DMS114 treated with DMSO at 0.1 percent for 48 hours (cell line): ENCODE results near the gene FOXA2.
"Not testable (repeated sequence)": the region's sequence is repeated elsewhere in the genome, so short reads cannot be mapped to it uniquely, and the experiment has no call there.

Experiments
- DNase-seq: peaks from one replicate; lab custom pipeline; 2025; ENCODE audit not compliant: unreplicated experiment; lab: John Stamatoyannopoulos, UW

The FOXA2 gene

DNA sequence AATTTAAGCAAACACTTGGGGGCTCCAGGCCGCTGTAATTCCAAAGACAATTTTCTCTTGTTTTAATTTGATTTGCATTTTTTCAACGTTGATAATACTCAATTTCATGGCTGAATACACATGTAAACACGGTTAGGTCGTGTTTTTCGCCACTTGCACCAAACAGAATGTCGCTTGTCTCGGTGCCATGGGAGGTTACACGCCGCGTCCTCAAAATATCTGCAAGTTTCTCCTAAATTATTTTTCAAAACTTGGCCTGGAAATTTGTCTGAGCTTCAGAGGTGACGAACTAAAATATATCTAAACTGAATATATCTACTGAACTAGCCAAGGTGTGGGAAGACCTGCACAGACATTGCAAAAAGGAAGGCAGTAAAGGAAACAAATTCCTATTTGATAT, 15.0 kb downstream of the FOXA2 start:
- DNase-seq, result no peak

DNA sequence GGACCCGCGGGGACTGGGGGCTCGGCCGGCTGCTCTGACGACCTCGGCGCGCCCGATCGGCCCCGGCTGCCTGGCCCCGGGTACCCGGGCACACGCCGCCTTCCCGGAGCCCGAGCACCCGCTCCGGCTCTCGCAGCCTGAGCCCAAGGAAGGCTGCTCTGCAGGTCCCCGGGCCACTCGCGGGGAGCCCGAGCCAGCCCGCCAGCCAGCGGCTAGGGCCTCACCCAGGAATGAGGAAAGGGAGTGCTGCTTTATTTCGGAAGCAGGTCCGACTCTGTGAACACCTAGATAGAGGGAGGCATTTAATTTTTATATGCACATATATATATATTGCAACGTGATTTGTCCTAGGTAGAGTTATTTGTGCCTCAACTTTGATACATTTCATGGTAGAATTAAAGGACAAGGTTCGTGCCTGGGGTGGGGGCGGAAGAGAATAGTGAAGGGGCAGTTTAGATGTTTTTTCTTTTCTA, 15.5 kb downstream of the FOXA2 start:
- DNase-seq, result no peak

DNA sequence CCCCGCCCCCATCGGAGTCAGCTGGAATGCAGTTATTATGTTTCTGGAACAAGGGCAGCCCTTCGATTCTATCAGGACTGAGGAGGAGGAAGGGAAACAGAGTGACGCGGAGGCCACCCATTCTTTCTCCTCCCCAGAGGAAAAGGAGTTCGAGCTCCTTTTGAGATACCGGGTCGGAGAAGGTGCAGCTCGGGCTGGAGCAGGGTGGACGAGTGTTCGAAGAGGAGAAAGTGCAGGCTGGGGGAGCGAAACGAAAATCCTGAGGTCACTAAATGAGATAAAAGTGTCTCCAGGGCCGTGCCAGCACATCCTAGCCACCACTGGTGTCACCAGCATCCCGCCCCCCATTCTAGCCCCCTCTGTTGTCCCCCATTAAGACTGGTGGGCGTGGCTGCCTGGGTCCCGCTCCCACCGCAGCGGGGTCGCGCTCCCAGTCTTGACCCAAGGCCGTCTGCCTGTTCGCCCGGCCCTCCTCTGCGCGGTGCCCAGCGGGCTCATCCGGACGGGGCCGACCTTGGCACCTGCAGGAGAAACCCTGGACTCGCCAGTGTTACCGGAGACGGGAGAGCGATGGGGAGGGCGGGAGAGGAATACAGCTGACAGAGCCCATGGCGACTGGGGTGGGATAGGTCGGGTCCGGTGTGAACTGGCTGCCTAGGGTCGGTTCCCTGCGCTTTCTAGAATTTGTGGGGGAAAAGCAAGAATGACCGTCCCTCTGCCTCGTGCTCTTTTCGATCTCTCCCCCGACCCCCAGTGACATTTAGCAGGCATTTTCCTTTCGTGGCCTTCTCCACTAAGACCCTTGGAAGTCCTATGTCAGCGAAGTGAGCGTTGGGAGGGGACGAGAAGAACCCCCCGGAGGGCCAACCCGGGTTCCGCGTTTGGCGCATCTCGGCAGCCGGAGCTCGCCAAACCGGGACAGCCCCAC, 16.2 kb downstream of the FOXA2 start:
- DNase-seq, result no peak

DNA sequence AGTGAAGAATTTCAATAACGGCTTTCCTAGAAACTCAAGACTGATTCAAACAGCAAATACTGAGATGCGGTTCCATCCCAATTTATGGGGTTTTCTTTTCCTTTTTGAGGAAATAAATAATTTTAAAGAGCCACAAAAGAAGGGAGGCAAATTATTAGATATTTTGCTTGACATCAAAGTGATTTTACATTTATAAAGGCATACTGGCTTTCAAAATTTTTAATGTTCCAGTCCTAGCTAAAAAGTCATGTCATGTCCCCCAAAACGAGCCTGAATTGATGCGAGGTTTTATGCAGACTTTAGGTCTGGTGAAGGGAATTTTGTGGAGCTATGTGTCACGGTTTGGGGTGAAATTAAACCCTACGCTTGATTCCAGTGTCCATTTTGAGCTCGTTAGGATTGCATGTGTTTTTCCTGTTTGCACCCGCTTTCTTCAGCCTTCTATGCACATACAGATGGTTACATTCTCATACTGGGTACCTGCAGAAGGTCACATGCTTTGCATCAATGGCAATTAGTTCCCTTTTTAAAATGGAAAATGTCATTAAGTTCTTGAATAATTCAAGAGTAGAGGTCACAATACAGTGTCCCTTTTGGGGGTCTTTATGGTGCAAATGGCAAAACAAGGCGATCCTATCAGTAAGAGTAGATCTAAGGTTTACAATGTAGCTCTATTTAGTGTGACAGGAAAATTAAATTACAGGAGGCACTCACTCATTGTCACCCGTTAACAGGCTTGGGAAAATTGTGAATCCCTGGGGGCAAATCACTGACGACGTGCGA, 17.3 kb downstream of the FOXA2 start:
- no peak for DNase-seq

DNA sequence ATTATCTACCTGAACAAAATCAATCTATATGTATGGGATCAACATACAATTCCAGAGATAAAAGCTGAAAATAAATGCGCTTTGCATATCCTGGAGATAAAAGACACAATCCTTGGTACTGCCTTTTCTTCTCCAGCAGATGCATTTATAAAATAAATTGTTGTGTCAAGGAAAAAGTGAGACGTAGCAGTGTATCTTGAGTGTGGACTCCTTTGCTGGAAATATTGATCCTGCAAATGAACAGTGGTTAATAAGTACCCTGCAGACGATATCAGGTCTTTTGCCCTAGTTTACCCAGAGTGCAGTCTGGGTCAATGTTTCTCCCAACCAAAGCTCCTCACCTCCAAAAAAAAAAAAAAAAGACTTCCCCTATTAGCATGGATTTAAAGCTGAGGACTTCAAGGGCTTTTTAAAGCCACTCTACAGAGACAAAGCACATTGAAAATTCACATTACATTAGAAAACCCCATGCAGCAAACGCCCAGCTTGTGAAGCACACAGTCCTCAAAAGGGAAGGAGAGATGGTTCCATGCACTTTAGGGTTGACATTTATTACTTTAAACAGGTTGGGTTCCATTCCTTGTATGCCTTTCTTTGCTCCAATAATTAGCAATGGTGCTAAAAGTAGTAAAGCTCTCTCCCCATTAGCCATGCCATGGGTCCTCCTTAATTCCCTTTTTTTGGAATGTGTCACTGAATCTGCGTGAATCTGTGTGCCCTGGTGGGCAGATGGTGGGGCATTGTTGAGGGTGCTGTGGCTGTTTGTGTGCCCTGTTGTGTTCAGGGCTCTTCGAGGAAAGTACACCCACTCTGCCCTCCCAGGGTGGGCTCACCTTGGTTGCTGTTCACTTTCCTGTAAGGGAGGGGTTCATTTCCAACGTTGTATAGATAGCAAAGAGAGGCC, 21.1 kb downstream of the FOXA2 start:
- no peak for DNase-seq

DNA sequence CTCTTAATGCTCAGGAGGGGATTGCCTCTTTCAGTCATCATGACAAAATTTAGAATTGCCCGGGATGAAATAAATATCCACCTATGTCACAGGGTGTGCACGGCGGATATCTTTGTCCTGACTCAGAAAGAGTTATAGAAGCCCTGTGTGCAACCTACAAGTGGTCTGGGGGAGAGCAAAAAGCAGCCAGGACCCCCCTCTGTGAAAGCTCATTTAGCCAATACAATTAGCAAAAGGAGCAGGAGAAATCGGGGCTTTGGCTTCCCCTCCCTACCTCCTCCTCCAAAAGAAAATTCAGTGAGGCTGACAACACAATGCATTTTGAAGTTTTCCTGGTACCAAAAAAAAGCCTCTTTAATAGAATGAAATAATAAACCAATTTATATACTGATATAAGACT, 21.8 kb downstream of the FOXA2 start:
- no peak for DNase-seq

DNA sequence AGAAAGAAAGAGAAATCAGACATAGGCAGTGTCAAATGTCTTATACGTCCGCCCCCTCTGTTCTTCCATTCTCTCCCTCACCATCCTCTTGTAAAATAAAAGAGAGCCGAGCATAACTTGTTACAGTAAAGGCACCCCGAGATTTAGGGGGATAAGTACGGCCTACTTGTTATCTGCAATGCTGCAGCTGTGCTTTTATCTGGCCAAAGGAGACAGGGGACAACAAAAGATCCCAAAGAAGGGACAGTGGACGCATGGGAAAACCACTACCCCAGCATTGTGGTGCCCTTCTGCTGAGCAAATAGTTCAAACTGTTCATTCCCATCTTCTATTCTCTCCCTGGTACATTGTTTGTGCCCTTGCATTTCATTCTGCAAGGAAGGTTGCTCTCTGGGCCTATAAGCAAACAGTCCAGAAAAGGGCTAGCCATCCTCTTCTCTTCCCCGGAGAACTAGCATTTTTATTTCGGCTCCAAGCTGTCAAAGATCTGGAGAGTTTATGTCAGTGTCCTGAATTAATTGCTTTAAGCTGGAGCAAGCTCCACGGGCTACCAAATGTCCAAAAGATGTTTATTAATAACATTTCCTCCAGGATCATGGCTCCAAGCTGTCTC, 22.3 kb downstream of the FOXA2 start:
- no peak for DNase-seq

DNA sequence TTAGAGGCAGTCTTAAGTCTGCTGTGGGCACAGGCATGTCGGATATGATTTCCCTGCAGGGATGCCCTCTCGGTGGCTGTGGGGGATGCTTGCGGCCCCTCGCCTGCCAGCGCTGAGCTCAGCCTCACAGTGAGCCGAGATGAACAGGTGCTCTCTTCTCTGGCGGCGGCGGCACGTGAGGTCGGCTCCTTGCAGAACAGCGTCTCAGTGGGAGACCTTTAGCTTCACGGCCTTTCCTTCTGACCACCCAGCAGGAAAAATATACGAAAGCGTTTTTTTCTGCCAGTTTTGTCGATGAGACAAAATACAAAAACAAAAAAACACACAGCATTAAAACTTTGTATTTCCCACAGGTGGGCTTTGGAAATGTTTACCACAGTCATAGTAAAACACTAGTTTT, 23.6 kb downstream of the FOXA2 start:
- no peak for DNase-seq

DNA sequence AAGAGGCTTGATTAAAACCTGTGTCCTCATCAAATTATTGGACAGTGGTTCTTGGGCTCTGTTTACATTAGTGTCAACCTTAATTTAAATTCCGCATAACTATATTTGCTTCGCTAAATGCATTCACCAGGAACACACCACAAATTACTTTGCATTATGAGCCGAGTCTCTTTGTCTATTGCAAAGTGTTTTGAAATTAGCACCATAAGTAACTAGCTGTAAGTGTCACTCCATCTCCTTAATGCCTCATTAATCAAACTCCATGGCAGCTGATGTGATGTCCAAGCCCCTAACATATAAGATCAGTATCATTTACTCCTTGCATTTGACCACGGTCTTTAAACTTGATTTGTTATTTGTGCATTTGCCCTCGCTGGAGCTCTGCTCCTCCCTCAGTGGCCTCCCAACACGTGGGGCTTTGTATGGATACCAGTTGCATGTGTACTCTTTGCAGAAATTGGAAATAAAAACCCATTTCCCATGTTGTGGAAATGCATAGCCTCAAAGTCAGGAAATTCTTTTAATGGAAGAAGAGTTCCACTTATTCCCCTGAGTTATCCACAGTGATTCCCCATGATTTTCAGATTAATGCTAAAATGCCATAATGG, 24.6 kb downstream of the FOXA2 start:
- no peak for DNase-seq

DNA sequence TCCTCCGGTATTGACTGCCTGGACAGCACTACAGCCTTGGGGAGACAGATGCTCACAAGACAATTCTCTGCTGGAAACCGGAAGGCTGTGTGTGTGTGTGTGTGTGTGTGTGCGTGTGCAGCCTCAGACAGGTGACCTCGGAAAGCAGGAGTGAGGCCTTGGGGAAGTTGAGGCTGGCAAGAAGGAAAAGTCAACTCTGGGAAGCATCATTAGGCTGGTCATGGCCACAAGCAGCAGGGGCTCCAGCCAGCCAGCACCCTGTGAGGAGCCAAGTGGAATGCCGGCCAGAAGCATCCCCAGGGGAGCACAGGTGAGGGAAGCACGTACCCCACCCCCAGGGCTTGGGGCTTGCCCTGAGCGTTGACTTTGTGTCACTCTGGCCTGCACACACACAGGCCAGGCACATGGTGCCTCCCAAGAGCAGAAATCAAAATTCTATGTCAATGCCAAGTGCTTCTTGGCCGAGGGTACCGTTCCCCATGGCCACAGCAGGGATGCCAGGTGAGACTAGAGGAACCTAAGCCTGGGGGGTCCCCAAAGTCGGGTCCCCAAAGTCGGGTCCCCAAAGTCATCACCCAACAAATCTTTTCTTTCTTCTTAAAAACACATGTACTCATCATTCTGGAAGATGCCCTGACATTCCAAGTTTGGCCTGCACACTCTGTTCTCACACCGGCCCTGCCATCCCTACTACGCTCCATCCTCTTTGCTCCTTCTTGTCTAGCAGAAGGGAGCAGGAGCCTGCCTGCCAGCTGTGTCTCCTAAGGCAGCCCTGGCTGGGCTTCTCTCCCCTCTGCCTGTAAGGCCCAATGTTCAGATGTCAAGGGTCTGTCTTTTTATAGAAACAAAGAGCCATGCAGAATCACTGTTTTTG, 26.7 kb downstream of the FOXA2 start:
- no peak for DNase-seq

DNA sequence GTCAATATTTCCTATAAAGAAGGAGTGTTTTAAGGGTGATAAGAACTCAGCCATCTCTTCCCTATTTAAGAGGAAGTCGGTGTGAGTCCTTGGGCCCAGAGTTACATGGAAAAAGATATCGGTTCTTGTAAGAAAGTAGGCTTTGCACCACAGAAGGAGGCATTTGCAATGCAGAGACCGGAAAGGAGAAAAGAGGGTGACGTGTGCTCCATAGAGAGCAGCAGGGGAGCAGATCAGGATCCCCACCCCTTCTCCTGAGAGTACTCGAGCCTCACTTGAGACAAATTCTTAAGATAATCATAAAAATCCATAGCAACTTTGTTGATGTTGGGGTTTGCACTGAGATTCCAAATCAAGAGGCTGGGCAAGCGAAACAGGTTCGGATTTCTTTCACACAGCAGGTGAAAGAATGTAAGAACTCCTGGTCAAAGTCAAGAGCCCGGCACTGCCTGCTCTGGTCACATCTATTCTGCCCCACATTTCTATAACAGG, 27.8 kb downstream of the FOXA2 start:
- no peak for DNase-seq

DNA sequence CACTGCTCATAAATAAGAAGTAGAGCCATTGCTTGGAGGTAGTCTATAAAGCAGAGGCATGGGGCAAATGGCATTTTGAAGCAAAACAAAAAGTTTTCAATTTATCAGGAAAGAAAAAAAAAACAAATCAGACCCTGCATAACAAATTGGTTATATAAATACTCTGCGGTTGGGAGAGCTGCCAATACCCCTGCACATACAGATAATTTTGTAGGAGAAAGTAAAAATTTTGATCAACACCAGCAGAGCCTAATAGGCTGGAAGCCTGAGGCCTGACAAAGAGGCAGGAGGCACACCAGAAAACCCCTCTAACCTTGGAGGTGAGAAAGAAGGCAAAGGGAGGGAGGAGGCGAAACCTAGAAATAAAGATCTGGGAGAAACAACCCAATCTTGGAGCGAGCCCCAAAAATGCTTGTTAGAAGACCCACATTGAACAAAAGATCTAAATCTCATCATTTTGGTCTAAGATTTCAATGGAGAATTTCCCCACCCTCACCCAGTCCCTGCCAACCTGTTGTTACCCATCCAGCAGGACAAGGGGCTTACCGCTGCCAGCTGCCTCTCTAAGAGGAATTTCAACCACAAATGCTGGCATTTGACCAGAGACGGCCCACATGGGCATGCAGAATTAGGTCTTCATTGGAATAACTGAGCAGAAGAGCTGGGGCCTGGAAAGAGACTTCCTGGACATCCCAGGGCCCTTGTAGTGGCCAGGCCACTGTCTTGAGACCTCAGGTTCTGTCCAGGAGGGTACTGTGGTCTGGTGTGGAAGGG, 28.4 kb downstream of the FOXA2 start:
- no peak for DNase-seq

DNA sequence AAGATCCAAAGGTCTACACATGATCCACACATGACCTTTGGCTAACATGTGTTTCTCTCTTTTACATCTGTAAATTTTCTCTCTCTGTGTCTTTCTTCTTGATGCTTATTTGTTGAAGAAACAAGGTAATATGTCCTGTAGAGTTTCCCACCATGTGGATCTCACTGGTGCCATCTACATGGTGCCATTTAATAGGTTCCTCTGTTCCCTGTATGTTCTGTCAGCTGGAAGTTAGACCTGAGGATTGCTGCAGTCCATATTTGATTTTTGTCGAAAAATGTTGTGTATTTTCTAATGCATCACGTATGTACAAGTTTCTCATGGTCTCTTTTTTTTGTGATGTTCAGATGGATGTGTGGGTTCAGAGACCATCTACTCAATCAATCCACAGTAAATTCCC, 30.0 kb downstream of the FOXA2 start:
- no peak for DNase-seq

DNA sequence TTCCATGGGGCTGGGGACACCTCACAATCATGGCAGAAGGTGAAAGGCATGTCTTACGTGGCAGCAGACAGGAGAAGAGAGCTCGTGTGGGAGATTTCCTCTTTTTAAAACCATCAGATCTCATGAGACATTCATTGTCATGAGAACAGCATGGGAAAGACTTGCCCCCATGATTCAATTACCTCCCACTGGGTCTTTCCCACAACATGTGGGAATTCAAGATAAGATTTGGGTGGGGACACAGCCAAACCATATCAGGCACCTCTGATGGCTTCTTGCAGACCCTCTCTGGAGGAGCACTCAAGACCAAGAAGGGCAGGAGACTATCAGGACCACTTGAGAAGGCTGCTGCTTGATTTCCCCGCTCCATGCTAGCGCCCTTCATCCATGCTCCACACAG, 33.9 kb downstream of the FOXA2 start:
- not testable (repeated sequence) for DNase-seq

DNA sequence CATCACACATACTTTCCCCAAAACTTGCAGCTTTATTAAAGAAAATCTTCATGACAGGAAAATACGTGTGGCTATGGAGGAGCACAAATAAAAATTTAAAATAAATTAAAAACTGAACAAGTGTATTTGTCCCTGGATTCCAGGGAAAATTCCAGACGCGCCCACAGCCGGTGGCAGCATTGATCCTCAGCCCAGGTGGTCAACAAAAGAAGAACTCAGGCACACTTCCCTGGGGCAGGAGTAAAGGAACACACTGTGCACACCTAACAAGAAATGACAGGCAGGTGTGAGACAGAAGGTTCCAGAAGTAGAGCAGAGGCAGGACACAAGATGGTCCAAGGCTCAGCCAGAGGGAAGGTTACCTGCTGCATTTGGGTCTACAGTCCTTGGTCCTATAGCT, 36.3 kb downstream of the FOXA2 start:
- DNase-seq, result no peak

DNA sequence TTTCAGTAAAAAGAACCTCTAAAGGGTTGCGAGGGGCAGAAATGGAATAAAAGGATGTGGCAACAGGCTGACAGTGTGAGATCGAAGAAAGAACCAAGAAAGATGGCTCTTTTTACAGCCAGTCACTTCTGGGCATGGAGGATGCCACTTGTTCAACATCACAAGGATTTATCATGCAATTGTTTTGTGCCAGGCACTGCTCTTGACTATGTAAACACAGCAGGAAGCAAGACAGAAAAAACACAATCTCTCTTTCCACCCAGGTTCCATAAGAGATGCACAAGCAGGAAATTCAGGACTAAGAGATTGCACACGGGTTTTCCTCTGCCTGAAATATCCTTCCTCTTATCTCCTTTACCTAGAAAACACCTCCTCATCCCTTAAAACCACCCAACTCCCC, 38.0 kb downstream of the FOXA2 start:
- no peak for DNase-seq

DNA sequence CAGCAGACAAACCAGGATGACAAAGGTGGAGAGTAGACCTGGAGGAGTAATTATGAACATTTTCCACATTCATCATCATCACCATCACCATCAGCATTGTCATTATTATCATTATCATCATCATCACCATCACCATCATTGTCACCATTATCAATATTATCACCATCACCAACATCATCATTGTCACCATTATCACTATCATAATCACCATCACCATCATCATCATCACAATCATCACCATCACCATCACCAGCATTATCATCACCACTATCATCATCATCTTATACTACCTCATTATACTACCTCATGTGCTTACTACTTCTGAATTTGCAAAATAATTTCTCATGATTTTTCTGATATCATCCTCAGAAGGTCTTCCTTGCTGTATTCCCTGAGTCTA, 39.3 kb downstream of the FOXA2 start:
- no peak for DNase-seq

DNA sequence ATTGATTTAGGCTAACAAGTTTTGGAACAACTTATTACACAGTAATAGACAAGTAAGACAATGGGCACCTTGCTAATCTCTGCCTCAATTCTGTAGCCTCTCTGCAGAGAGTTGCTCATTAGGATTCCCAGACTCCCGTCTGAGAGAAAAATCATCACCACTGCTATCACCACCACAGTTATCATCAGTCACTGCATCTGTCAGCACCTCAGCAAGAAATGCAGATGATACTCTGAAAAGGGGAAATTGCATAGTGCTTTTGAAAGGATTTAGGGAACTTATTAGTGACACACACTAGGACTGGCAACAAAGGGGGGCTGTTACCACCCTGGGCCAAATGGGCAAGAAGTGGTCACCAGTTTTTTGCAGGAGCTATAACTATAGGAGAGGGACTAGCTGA, 39.9 kb downstream of the FOXA2 start:
- DNase-seq, result no peak
